Measurements from ENCODE around the gene ATXN1. TPM values are rescaled to one million over a fixed set of nuclear protein-coding genes. Genes with fewer than 3 reads are reported as not detected.
"Not testable (repeated sequence)": the region's sequence is repeated elsewhere in the genome, so short reads cannot be mapped to it uniquely, and the experiment has no call there.

The ATXN1 gene
- total RNA-seq, 1 experiment from 2014 or later: 8.1 TPM

GRCh38 chr6:16789329-16790038, 28.2 kb upstream of the ATXN1 start (continued):
- TF ChIP-seq ARID4B (CRISPR knock-in tag; IDR thresholded peaks at IDR 0.05; ENCODE audit: borderline replicate concordance): no peak
- TF ChIP-seq KAT7 (CRISPR knock-in tag; IDR thresholded peaks at IDR 0.05; ENCODE audit: borderline replicate concordance): no peak

- Mint-ChIP-seq H3K27me3 (ENCODE audit: low read depth) (peaks cover 6% of the 10 kb centered on the region), H3K4me3 (no peak overlapping the region), H3K9me3 (peaks cover 51% of the 10 kb centered on the region), H3K27ac (no peak overlapping the region), H3K4me1 (peaks cover 5% of the 10 kb centered on the region), H3K36me3 (peaks cover 33% of the 10 kb centered on the region)
- DNase-seq (ENCODE audit: low spot score): no peak
- TF ChIP-seq CREM (CRISPR knock-in tag; IDR thresholded peaks at IDR 0.05) (no peak), ERG (CRISPR knock-in tag; IDR thresholded peaks at IDR 0.05) (no peak), FOXP1 (CRISPR knock-in tag; IDR thresholded peaks at IDR 0.05; ENCODE audit: borderline replicate concordance) (no peak)
- TF ChIP-seq, protein P1, sequence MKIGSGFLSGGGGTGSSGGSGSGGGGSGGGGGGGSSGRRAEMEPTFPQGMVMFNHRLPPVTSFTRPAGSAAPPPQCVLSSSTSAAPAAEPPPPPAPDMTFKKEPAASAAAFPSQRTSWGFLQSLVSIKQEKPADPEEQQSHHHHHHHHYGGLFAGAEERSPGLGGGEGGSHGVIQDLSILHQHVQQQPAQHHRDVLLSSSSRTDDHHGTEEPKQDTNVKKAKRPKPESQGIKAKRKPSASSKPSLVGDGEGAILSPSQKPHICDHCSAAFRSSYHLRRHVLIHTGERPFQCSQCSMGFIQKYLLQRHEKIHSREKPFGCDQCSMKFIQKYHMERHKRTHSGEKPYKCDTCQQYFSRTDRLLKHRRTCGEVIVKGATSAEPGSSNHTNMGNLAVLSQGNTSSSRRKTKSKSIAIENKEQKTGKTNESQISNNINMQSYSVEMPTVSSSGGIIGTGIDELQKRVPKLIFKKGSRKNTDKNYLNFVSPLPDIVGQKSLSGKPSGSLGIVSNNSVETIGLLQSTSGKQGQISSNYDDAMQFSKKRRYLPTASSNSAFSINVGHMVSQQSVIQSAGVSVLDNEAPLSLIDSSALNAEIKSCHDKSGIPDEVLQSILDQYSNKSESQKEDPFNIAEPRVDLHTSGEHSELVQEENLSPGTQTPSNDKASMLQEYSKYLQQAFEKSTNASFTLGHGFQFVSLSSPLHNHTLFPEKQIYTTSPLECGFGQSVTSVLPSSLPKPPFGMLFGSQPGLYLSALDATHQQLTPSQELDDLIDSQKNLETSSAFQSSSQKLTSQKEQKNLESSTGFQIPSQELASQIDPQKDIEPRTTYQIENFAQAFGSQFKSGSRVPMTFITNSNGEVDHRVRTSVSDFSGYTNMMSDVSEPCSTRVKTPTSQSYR (CRISPR knock-in tag; IDR thresholded peaks at IDR 0.05): no peak
- POLR2A ChIA-PET: no interaction called here
- CTCF ChIA-PET: no interaction called here
- ATAC-seq: no peak
Observed at GRCh38 chr6:16787128-16787682, 25.9 kb upstream of the ATXN1 start.

DNA sequence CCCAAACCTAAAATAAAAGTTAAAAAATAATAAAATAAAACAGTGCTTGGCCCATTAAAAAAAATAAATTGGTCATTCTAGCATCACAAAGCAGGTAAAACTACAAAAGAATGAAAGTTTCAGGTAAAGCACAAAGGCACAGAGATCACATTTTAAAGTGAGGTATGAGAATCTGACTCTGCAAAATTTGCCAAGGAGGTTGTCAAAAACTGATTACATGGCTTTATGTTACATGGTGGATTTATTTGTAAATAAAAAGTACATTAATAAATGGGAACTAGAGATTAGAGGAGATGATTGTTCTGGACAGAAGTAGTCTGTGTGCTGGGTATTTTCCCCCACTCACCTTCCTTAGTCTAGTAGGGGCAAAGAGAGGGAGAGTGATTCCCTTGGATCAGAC, 24.2 kb upstream of the ATXN1 start:
- ChIA-PET CTCF (interaction anchor here (0.6 kb wide), 1 partner anchor 462 kb away, joined by 3 read pairs; no protein-coding TSS in a partner anchor), POLR2A (no interaction called here)
- TF ChIP-seq CBFB (CRISPR knock-in tag; IDR thresholded peaks at IDR 0.05; ENCODE audit: low read depth) (no peak), ESRRA (CRISPR knock-in tag; IDR thresholded peaks at IDR 0.05; ENCODE audit: borderline replicate concordance) (no peak), RORB (CRISPR knock-in tag; IDR thresholded peaks at IDR 0.05) (no peak), ZNF121 (CRISPR knock-in tag; IDR thresholded peaks at IDR 0.05) (no peak)
- TF ChIP-seq, protein P2, sequence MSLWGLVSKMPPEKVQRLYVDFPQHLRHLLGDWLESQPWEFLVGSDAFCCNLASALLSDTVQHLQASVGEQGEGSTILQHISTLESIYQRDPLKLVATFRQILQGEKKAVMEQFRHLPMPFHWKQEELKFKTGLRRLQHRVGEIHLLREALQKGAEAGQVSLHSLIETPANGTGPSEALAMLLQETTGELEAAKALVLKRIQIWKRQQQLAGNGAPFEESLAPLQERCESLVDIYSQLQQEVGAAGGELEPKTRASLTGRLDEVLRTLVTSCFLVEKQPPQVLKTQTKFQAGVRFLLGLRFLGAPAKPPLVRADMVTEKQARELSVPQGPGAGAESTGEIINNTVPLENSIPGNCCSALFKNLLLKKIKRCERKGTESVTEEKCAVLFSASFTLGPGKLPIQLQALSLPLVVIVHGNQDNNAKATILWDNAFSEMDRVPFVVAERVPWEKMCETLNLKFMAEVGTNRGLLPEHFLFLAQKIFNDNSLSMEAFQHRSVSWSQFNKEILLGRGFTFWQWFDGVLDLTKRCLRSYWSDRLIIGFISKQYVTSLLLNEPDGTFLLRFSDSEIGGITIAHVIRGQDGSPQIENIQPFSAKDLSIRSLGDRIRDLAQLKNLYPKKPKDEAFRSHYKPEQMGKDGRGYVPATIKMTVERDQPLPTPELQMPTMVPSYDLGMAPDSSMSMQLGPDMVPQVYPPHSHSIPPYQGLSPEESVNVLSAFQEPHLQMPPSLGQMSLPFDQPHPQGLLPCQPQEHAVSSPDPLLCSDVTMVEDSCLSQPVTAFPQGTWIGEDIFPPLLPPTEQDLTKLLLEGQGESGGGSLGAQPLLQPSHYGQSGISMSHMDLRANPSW (CRISPR knock-in tag; conservative IDR thresholded peaks at IDR 0.05; ENCODE audit: low read depth): no peak
- DNase-seq (ENCODE audit: low spot score): no peak
- Mint-ChIP-seq H3K27ac (no peak overlapping the region), H3K9me3 (peaks cover 44% of the 10 kb centered on the region), H3K36me3 (peaks cover 32% of the 10 kb centered on the region), H3K4me1 (peaks cover 5% of the 10 kb centered on the region), H3K27me3 (ENCODE audit: low read depth) (peaks cover 6% of the 10 kb centered on the region), H3K4me3 (no peak overlapping the region)
- ATAC-seq: no peak

DNA sequence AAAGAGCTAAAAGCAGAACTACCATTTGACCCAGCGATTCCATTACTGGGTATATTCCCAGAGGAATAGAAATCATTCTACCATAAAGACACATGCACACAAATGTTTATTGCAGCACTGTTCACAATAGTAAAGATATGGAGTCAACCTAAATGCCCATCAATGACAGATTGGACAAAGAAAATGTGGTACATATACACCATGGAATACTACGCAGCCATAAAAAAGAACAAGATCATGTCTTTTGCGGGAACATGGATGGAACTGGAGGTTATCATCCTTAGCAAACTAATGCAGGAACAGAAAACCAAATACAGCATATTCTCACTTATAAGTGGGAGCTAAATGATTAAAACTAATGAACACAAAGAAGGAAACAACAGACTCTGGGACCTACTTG, 23.7 kb upstream of the ATXN1 start:
- H3K4me1 Mint-ChIP-seq; H3K27ac Mint-ChIP-seq; CTCF ChIA-PET; H3K4me3 Mint-ChIP-seq; ATAC-seq; POLR2A ChIA-PET; DNase-seq (ENCODE audit: low spot score); H3K27me3 Mint-ChIP-seq (ENCODE audit: low read depth): not testable (repeated sequence)
- H3K9me3 Mint-ChIP-seq: peaks cover 38% of the 10 kb centered on the region
- H3K36me3 Mint-ChIP-seq: peaks cover 27% of the 10 kb centered on the region

Measured in WTC11 (cell line).